ENCODE results near the gene TLCD1.

TLCD1 gene

GRCh38 chr17:28726226-28726626, at the start of gene TLCD1:
Gene TLCD1 (minus strand): TSS chr17:28726233. CDS start chr17:28726097, 136 bp downstream.
- DNase-seq (ENCODE audit: low spot score) = peak; percentile 83

- no peak for DNase-seq (ENCODE audit: low spot score)
Measured at GRCh38 chr17:28774206-28774605, 48.2 kb upstream of the TLCD1 start.

- DNase-seq (ENCODE audit: low spot score) = no peak
Measured at GRCh38 chr17:28773736-28774135, 47.7 kb upstream of the TLCD1 start.

GRCh38 chr17:28765038-28765437, 39.0 kb upstream of the TLCD1 start:
- DNase-seq (ENCODE audit: low spot score) = no peak

- peak; percentile 74 for DNase-seq (ENCODE audit: low spot score)
Measured at GRCh38 chr17:28763804-28764266, 37.8 kb upstream of the TLCD1 start.

GRCh38 chr17:28763137-28763799, 37.2 kb upstream of the TLCD1 start:
- no peak for DNase-seq (ENCODE audit: low spot score)

- DNase-seq (ENCODE audit: low spot score) = no peak
Measured at GRCh38 chr17:28760601-28761562, 34.8 kb upstream of the TLCD1 start.

GRCh38 chr17:28759256-28759865, 33.3 kb upstream of the TLCD1 start:
- no peak for DNase-seq (ENCODE audit: low spot score)

- no peak for DNase-seq (ENCODE audit: low spot score)
Measured at GRCh38 chr17:28758411-28759121, 32.5 kb upstream of the TLCD1 start.

- DNase-seq (ENCODE audit: low spot score) = no peak
Measured at GRCh38 chr17:28756049-28756804, 30.2 kb upstream of the TLCD1 start.

- DNase-seq (ENCODE audit: low spot score) = no peak
Measured at GRCh38 chr17:28755486-28755885, 29.5 kb upstream of the TLCD1 start.

GRCh38 chr17:28751600-28752366, 25.8 kb upstream of the TLCD1 start:
- no peak for DNase-seq (ENCODE audit: low spot score)

GRCh38 chr17:28750178-28751047, 24.4 kb upstream of the TLCD1 start:
- DNase-seq (ENCODE audit: low spot score) = peak; percentile 76

GRCh38 chr17:28749516-28750177, 23.6 kb upstream of the TLCD1 start:
- DNase-seq (ENCODE audit: low spot score) = no peak

- no peak for DNase-seq (ENCODE audit: low spot score)
Measured at GRCh38 chr17:28748852-28749515, 23.0 kb upstream of the TLCD1 start.

GRCh38 chr17:28747801-28748750, 22.0 kb upstream of the TLCD1 start:
- no peak for DNase-seq (ENCODE audit: low spot score)

- no peak for DNase-seq (ENCODE audit: low spot score)
Measured at GRCh38 chr17:28747051-28747691, 21.1 kb upstream of the TLCD1 start.
